ENCODE data around the gene MDN1.

DNA sequence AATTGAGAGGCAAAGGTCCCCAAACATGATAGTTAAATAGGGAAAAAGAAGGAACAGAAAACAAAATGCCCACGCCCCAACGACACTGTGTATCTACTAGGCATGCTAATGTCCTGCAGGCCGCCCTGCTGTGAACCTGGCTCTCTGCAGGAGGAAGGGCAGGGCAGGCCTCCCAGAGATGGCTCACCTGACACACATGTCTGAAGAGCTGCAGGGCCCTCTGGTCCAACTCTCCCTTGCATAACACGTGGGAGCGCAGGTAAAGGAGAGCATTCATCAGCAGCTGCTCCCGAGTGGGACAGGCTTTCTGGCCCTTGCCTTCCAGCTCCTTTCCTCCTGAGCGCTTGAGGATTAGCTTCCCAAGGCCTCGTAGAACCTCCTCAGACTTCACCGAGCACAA is 127.3 kb downstream of the MDN1 start:
- no peak for TF ChIP-seq POLR2A (IDR thresholded peaks at IDR 0.05)
- TF ChIP-seq, protein P1, sequence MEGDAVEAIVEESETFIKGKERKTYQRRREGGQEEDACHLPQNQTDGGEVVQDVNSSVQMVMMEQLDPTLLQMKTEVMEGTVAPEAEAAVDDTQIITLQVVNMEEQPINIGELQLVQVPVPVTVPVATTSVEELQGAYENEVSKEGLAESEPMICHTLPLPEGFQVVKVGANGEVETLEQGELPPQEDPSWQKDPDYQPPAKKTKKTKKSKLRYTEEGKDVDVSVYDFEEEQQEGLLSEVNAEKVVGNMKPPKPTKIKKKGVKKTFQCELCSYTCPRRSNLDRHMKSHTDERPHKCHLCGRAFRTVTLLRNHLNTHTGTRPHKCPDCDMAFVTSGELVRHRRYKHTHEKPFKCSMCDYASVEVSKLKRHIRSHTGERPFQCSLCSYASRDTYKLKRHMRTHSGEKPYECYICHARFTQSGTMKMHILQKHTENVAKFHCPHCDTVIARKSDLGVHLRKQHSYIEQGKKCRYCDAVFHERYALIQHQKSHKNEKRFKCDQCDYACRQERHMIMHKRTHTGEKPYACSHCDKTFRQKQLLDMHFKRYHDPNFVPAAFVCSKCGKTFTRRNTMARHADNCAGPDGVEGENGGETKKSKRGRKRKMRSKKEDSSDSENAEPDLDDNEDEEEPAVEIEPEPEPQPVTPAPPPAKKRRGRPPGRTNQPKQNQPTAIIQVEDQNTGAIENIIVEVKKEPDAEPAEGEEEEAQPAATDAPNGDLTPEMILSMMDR (IDR thresholded peaks at IDR 0.05): no peak
